Peyer's patch (tissue), 4 donors: ENCODE results near the gene ATG10.

ENCODE experiments used
- CTCF ChIP-seq, 6 experiments: fragments of 450-650 bp in 4 of 6; fragments of 200-600 bp in 2 of 6; sonication (generic) in 1 of 6; IDR thresholded peaks; one replicate each; pipeline ENCODE4 v1.5.1; 2017 to 2019; ENCODE audit warnings: antibody characterized with exemption in 6 of 6, mild to moderate bottlenecking in 3 of 6, moderate library complexity in 1 of 6
- POLR2A ChIP-seq, 2 donors: fragments of 450-650 bp; IDR thresholded peaks; one replicate each; pipeline ENCODE4 v1.5.1; 2017; ENCODE audit warnings: antibody characterized with exemption in 2 of 2, mild to moderate bottlenecking in 2 of 2, moderate library complexity in 2 of 2

GRCh38 chr5:82142217-82142841 lies 170.5 kb downstream of the ATG10 start:
- no peak for TF ChIP-seq POLR2A (IDR thresholded peaks at IDR 0.05)
- no peak for TF ChIP-seq CTCF (IDR thresholded peaks at IDR 0.05)
